Cardiac muscle cell (in vitro differentiated cells and primary cell): ENCODE data around the gene DCTD. TPM values are rescaled to one million over a fixed set of nuclear protein-coding genes. Genes with fewer than 3 reads are reported as not detected.

Experiments
- DNase-seq, 2 donors: peaks; one replicate each; pipeline versions ENCODE4 v3.0.0 to v3.0.0-alpha.2; 2010 to 2017; ENCODE audit warnings: low read depth in 1 of 2, low spot score in 1 of 2
- H3K27ac ChIP-seq: fragments of 200-600 bp; sonication (generic); 2 replicates; pipeline ENCODE4 v1.5.1; 2016
- H3K27me3 ChIP-seq: fragments of 200-600 bp; sonication (generic); 2 replicates; pipeline ENCODE4 v1.6.0; 2016; ENCODE audit warnings: control low read depth
- H3K36me3 ChIP-seq: fragments of 200-600 bp; sonication (generic); 2 replicates; pipeline ENCODE4 v1.5.1; 2016; ENCODE audit warnings: control low read depth
- H3K4me1 ChIP-seq: fragments of 200-600 bp; sonication (generic); 2 replicates; pipeline ENCODE4 v1.8.1; 2017; ENCODE audit warnings: low read depth, mild to moderate bottlenecking, mixed run types
- H3K4me3 ChIP-seq: fragments of 200-600 bp; sonication (generic); 2 replicates; pipeline ENCODE4 v1.5.1; 2016; ENCODE audit warnings: mild to moderate bottlenecking
- H3K9me3 ChIP-seq: fragments of 200-600 bp; sonication (generic); 2 replicates; pipeline ENCODE4 v1.5.1; 2017; ENCODE audit warnings: low read depth, mild to moderate bottlenecking, control low read depth
- polyA plus RNA-seq: library from polyadenylated mRNA; unstranded; fragments of >200 nt; fragmentation: Nextera tagmentation; extraction: Ambion mirVana; gene quantifications from 2 replicates; pipeline ENCODE4 v1.2.1, GENCODE V29; 2016
- total RNA-seq: library from RNA; depleted of rRNA; stranded (reverse); fragments of >200 nt; gene quantifications from 2 replicates; pipeline ENCODE4 v1.2.3, GENCODE V29; 2016
- TF ChIP-seq, protein P1 (sequence below): IDR thresholded peaks from 2 replicates; pipeline ENCODE4 v1.5.1; 2012; ENCODE audit warnings: low read depth, mild to moderate bottlenecking, low read length

Gene DCTD
- total and polyA plus RNA-seq, 2 experiments from 2014 or later: 55.4 to 73.6 TPM

DNA sequence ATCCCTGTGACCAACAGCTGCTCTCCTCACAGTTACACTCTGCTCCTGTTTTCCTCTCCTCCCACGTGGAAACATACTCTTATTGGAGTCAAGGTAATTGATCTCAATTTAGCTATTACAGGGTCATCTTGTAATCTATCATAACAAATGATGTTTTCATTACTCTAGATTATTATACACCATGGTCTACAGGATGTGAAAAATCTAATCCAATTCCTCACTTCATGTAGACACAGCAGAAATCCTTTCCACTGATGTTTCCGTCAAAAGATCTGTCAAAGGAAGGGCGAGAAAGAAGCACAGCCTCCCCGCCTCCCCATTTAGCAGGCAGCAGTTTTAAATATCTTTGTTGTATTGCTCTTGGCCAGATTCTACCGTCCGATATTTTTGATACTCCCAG, 13.7 kb upstream of the DCTD start:
- Histone ChIP-seq H3K27me3 (no peaks in the 10 kb centered on the region), H3K4me3 (no peak overlapping the region), H3K27ac (no peak overlapping the region), H3K36me3 (no peaks in the 10 kb centered on the region), H3K4me1 (no peaks in the 10 kb centered on the region), H3K9me3 (no peaks in the 10 kb centered on the region)
- DNase-seq: no peak
- TF ChIP-seq, protein P1, sequence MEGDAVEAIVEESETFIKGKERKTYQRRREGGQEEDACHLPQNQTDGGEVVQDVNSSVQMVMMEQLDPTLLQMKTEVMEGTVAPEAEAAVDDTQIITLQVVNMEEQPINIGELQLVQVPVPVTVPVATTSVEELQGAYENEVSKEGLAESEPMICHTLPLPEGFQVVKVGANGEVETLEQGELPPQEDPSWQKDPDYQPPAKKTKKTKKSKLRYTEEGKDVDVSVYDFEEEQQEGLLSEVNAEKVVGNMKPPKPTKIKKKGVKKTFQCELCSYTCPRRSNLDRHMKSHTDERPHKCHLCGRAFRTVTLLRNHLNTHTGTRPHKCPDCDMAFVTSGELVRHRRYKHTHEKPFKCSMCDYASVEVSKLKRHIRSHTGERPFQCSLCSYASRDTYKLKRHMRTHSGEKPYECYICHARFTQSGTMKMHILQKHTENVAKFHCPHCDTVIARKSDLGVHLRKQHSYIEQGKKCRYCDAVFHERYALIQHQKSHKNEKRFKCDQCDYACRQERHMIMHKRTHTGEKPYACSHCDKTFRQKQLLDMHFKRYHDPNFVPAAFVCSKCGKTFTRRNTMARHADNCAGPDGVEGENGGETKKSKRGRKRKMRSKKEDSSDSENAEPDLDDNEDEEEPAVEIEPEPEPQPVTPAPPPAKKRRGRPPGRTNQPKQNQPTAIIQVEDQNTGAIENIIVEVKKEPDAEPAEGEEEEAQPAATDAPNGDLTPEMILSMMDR: no peak

DNA sequence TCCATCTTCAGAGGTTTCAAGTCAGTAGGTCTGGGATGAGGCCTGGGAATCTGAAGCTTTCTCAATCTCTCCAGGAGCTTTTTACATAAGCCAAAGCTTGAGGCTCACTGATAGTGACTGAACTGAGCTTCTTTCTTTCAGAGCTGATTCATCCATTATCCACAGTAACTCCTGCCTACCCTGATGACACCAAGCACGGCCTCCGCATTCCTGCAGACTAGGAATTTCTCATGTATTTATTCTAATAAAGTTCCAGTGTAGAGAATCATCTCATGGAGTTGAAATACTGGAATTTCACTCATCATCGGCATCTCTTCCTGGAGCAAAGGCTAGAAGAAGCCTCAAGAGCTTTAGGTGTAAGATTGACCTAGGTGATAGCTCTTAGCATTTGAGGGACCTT, 12.1 kb upstream of the DCTD start:
- DNase-seq: peak in 1 of 2 donors; percentile 81
- no peaks in the 10 kb centered on the region for H3K4me1 ChIP-seq
- TF ChIP-seq, protein P1: no peak
- H3K4me3 ChIP-seq: no peak overlapping the region
- no peak overlapping the region for H3K27ac ChIP-seq
- no peaks in the 10 kb centered on the region for H3K36me3 ChIP-seq
- H3K9me3 ChIP-seq: no peaks in the 10 kb centered on the region
- H3K27me3 ChIP-seq: no peaks in the 10 kb centered on the region

DNA sequence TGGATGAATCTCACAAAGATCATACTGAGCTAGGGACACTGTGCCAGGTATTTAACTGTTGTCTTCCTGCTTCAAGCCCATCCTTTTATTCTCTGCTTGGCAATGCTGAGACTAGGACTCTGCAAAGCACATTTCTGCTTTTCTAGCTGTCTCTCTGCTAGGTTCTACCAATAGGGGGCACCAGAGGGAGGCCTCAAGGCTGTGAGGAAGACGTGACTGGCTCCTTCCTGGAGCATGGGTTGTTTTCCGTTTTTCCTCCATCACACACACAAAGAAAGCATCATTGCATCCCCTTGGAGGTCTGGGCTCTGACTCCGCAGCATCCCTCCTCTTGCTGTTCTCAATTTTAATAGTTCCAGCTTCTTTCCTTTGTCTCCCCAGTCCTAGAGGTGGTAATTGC, 10.9 kb upstream of the DCTD start:
- Histone ChIP-seq H3K9me3 (no peaks in the 10 kb centered on the region), H3K27me3 (no peaks in the 10 kb centered on the region), H3K27ac (no peak overlapping the region), H3K4me1 (no peaks in the 10 kb centered on the region), H3K36me3 (no peaks in the 10 kb centered on the region), H3K4me3 (no peak overlapping the region)
- no peak for DNase-seq
- TF ChIP-seq, protein P1: peak; percentile 27

DNA sequence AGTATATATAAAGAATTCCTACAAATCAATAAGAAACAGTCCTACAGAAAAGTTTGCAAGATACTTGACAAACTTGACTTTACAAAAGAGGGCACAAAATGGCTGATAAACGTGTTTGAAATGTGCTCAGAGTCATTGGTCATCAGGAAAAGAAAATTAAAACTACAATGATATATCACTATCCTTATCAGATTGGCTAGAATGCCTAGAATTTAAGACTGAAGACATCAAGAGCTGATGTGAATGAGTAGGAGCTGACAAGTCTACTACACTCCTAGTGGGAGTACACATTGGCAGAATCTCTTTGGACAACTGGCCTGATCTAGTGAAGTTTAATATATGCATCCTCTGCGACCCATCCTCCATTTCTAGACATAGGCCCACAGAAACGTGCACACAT, 10.3 kb upstream of the DCTD start:
- no peaks in the 10 kb centered on the region for H3K36me3 ChIP-seq
- no peaks in the 10 kb centered on the region for H3K27me3 ChIP-seq
- DNase-seq: no peak
- H3K9me3 ChIP-seq: no peaks in the 10 kb centered on the region
- H3K27ac ChIP-seq: no peak overlapping the region
- H3K4me3 ChIP-seq: no peak overlapping the region
- no peaks in the 10 kb centered on the region for H3K4me1 ChIP-seq
- TF ChIP-seq, protein P1: no peak

DNA sequence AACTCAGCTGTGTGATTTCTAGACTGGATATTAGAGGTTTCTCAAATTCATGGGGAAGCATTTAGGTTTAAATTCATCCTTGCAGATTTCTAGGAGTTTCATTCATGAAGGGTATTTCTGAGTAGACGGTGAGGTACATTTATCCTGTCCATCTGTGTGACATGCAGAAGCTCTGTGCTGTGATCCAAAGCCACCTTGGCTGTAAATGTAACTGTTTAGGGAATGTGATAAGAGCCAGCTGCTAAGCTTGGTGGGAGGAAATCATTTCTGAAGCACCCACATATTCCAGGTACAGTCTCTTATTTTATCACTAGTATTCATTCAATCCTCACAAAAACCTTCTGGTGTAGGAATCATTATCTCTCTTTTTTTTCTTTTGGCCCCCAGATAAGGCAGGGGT, 8.7 kb upstream of the DCTD start:
- Histone ChIP-seq H3K27me3 (no peaks in the 10 kb centered on the region), H3K4me3 (no peak overlapping the region), H3K4me1 (no peaks in the 10 kb centered on the region), H3K27ac (no peak overlapping the region), H3K9me3 (no peaks in the 10 kb centered on the region), H3K36me3 (no peaks in the 10 kb centered on the region)
- TF ChIP-seq, protein P1: no peak
- DNase-seq: no peak

DNA sequence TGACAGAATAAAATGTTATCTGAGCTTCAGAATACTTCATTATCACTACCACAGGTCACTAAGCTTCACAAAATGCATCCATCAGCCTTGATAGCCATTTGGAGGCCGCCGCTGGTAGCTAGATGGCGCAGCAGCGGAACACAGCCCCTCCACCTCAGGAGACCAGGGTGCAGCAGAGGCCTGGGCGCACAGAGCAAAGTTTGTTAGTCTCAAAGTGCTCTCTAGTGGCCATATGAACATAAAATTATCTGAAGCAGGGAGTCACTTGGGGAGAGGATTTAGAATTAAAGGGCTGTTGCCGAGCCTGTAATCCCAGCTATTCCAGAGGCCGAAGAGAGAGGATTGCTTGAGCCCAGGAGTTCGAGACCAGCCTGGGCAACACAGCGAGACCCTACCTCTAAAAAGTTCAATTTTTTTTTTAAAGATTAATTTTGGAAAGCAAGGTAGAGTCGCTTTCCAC, 8.1 kb upstream of the DCTD start:
- Histone ChIP-seq H3K27me3 (no peaks in the 10 kb centered on the region), H3K4me3 (no peak overlapping the region), H3K36me3 (no peaks in the 10 kb centered on the region), H3K4me1 (no peaks in the 10 kb centered on the region), H3K9me3 (no peaks in the 10 kb centered on the region), H3K27ac (no peak overlapping the region)
- peak; percentile 75 to 82 for DNase-seq
- TF ChIP-seq, protein P1: peak; percentile 51
